IMR-90 (cell line): ENCODE measurements around the gene LDAF1. TPM values are rescaled to one million over a fixed set of nuclear protein-coding genes. Genes with fewer than 3 reads are reported as not detected.

Experiments
- ATAC-seq: fragments of 200-7000 bp; cut with Tn5 transposase; 2 replicates; pipeline ENCODE4 v1.9.1; 2020; ENCODE audit warnings: low read depth, mild to moderate bottlenecking, moderate library complexity
- BruUV-seq: library from RNA; stranded (reverse); fragments of 400-500 nt; replicated peaks from 2 replicates; lab custom pipeline; 2021; lab: Mats Ljungman, UMichigan
- CTCF ChIA-PET: fragments of 300-600 bp; formaldehyde crosslinking; extraction: SDS; loops from one replicate; lab custom pipeline; 2021; ENCODE audit warnings: antibody characterized with exemption; lab: Yijun Ruan, JAX
- POLR2A ChIA-PET: fragments of 300-600 bp; sonication (Branson Sonifier 250); formaldehyde crosslinking; loops from one replicate; lab custom pipeline; 2022; ENCODE audit warnings: antibody characterized with exemption; ENCODE audit not compliant: unreplicated experiment; lab: Charles Lee
- DNase-seq: peaks from one replicate; pipeline ENCODE4 v3.0.0; 2013
- H2AFZ ChIP-seq: replicated peaks from 2 replicates; pipeline ENCODE3; 2013; ENCODE audit warnings: low read length, mild to moderate bottlenecking; ENCODE audit not compliant: poor library complexity
- H2AK5ac ChIP-seq: 2 replicates; pipeline ENCODE4 v1.6.1; 2013; ENCODE audit warnings: low read depth, low read length, inconsistent platforms
- H2AK9ac ChIP-seq: replicated peaks from 2 replicates; pipeline ENCODE3; 2013; ENCODE audit warnings: mild to moderate bottlenecking, low read depth, low read length, moderate library complexity; ENCODE audit not compliant: poor library complexity
- H2BK120ac ChIP-seq: 2 replicates; pipeline ENCODE4 v1.6.1; 2013; ENCODE audit warnings: low read depth, low read length, inconsistent platforms
- H2BK15ac ChIP-seq: 3 replicates; pipeline ENCODE4 v1.6.1; 2013; ENCODE audit warnings: low read depth, low read length, inconsistent platforms
- H2BK20ac ChIP-seq: 2 replicates; pipeline ENCODE4 v1.6.1; 2013; ENCODE audit warnings: low read depth, mild to moderate bottlenecking, inconsistent platforms, low read length, moderate library complexity
- H2BK5ac ChIP-seq: 2 replicates; pipeline ENCODE4 v1.6.1; 2013; ENCODE audit warnings: mild to moderate bottlenecking, low read depth, low read length, inconsistent platforms; ENCODE audit not compliant: poor library complexity, severe bottlenecking
- H3K14ac ChIP-seq: replicated peaks from 2 replicates; pipeline ENCODE4 v1.6.1; 2013; ENCODE audit warnings: low read depth, low read length, inconsistent platforms
- H3K18ac ChIP-seq: 2 replicates; pipeline ENCODE4 v1.6.1; 2013; ENCODE audit warnings: low read depth, low read length, control low read depth
- H3K23ac ChIP-seq: 2 replicates; pipeline ENCODE4 v1.6.1; 2013; ENCODE audit warnings: low read depth, low read length, inconsistent platforms
- H3K27ac ChIP-seq: 2 replicates; pipeline ENCODE4 v1.5.1; 2013; ENCODE audit warnings: mild to moderate bottlenecking, control low read depth, low read length; ENCODE audit not compliant: insufficient read depth
- H3K27me3 ChIP-seq: 2 replicates; pipeline ENCODE4 v1.6.1; 2013; ENCODE audit warnings: low read length; ENCODE audit not compliant: control insufficient read depth, insufficient read depth
- H3K36me3 ChIP-seq: 2 replicates; pipeline ENCODE4 v1.6.1; 2013; ENCODE audit warnings: low read length, mixed read lengths; ENCODE audit not compliant: control insufficient read depth, insufficient read depth
- H3K4ac ChIP-seq: 2 replicates; pipeline ENCODE4 v1.6.1; 2013; ENCODE audit warnings: low read depth, low read length, inconsistent platforms
- H3K4me1 ChIP-seq: 2 replicates; pipeline ENCODE4 v1.6.1; 2013; ENCODE audit warnings: low read length, mixed read lengths; ENCODE audit not compliant: control insufficient read depth, insufficient read depth
- H3K4me2 ChIP-seq: 2 replicates; pipeline ENCODE4 v1.6.1; 2013; ENCODE audit warnings: low read depth, mild to moderate bottlenecking, control low read depth, low read length, moderate library complexity
- H3K4me3 ChIP-seq: 2 replicates; pipeline ENCODE4 v1.5.1; 2013; ENCODE audit warnings: low read depth, mild to moderate bottlenecking, control low read depth, low read length, moderate library complexity; ENCODE audit not compliant: insufficient read depth
- H3K56ac ChIP-seq: 2 replicates; pipeline ENCODE4 v1.6.1; 2013; ENCODE audit warnings: low read length, inconsistent platforms; ENCODE audit not compliant: insufficient read depth; ENCODE audit errors: extremely low read depth
- H3K79me1 ChIP-seq, 2 experiments: 2 replicates each; pipeline ENCODE4 v1.6.1; 2013; ENCODE audit warnings: low read length in 2 of 2, inconsistent platforms in 1 of 2, low read depth in 1 of 2
- H3K9ac ChIP-seq: 2 replicates; pipeline ENCODE4 v1.6.1; 2013; ENCODE audit warnings: low read depth, low read length, control low read depth
- H3K9me1 ChIP-seq: 2 replicates; pipeline ENCODE4 v1.6.1; 2013; ENCODE audit warnings: low read length, inconsistent platforms; ENCODE audit not compliant: insufficient read depth
- H3K9me3 ChIP-seq: 2 replicates; pipeline ENCODE4 v1.6.1; 2013; ENCODE audit warnings: low read length; ENCODE audit not compliant: control insufficient read depth, insufficient read depth
- H4K20me1 ChIP-seq: 2 replicates; pipeline ENCODE4 v1.6.1; 2013; ENCODE audit warnings: low read length, inconsistent platforms; ENCODE audit not compliant: insufficient read depth
- H4K5ac ChIP-seq: 2 replicates; pipeline ENCODE4 v1.6.1; 2013; ENCODE audit warnings: mild to moderate bottlenecking, low read depth, low read length, control low read depth
- H4K8ac ChIP-seq, 2 experiments: 2 replicates each; pipeline ENCODE4 v1.6.1; 2013; ENCODE audit warnings: low read depth in 2 of 2, low read length in 2 of 2, control low read depth in 1 of 2, inconsistent platforms in 1 of 2
- H4K91ac ChIP-seq: 2 replicates; pipeline ENCODE4 v1.6.1; 2013; ENCODE audit warnings: low read depth, low read length, inconsistent platforms; ENCODE audit not compliant: insufficient read depth
- BHLHE40 ChIP-seq: fragments of 150-350 bp; IDR thresholded peaks from 2 replicates; pipeline ENCODE4 v1.6.1; 2016; ENCODE audit warnings: mild to moderate bottlenecking, low read depth, low read length
- CEBPB ChIP-seq: IDR thresholded peaks from 2 replicates; pipeline ENCODE4 v1.6.1; 2012; ENCODE audit warnings: low read depth, low read length, improper control_type of control experiment
- CHD1 ChIP-seq: IDR thresholded peaks from 2 replicates; pipeline ENCODE4 v1.6.1; 2012; ENCODE audit warnings: low read depth, low read length, improper control_type of control experiment
- FOS ChIP-seq: fragments of 150-350 bp; IDR thresholded peaks from 2 replicates; pipeline ENCODE4 v1.6.1; 2016; ENCODE audit warnings: low read depth, low read length
- MAFK ChIP-seq: IDR thresholded peaks from 2 replicates; pipeline ENCODE4 v1.6.1; 2012; ENCODE audit warnings: low read depth, low read length, improper control_type of control experiment
- MAZ ChIP-seq: IDR thresholded peaks from 2 replicates; pipeline ENCODE4 v1.6.1; 2012; ENCODE audit warnings: low read depth, mild to moderate bottlenecking, low read length, improper control_type of control experiment, moderate library complexity, borderline replicate concordance
- MXI1 ChIP-seq: IDR thresholded peaks from 2 replicates; pipeline ENCODE4 v1.6.1; 2012; ENCODE audit warnings: low read depth, mild to moderate bottlenecking, low read length, moderate library complexity, borderline replicate concordance
- NFE2L2 ChIP-seq: fragments of 150-350 bp; IDR thresholded peaks from 2 replicates; pipeline ENCODE4 v1.6.1; 2016; ENCODE audit warnings: low read depth, mild to moderate bottlenecking, low read length
- POLR2A ChIP-seq: IDR thresholded peaks from 2 replicates; pipeline ENCODE4 v1.6.1; 2012; ENCODE audit warnings: mild to moderate bottlenecking, low read depth, low read length
- RAD21 ChIP-seq: IDR thresholded peaks from 2 replicates; pipeline ENCODE4 v1.6.1; 2012; ENCODE audit warnings: low read length, improper control_type of control experiment
- RCOR1 ChIP-seq: IDR thresholded peaks from 2 replicates; pipeline ENCODE4 v1.6.1; 2012; ENCODE audit warnings: mild to moderate bottlenecking, low read length, improper control_type of control experiment; ENCODE audit not compliant: insufficient replicate concordance
- RFX5 ChIP-seq: IDR thresholded peaks from 2 replicates; pipeline ENCODE4 v1.8.0; 2012; ENCODE audit warnings: low read depth, mild to moderate bottlenecking, low read length, moderate library complexity
- SMC3 ChIP-seq: fragments of 150-350 bp; IDR thresholded peaks from 2 replicates; pipeline ENCODE4 v1.6.1; 2016; ENCODE audit warnings: low read depth, mild to moderate bottlenecking, antibody characterized with exemption, low read length, moderate library complexity
- WGBS, 2 experiments: methylation state at CpG; one replicate each; pipeline versions ENCODE4 v1.1.5 to v1.1.7; 2013; ENCODE audit warnings: missing lambda C conversion rate in 2 of 2; ENCODE audit not compliant: insufficient read length in 1 of 2; ENCODE audit errors: extremely low coverage in 2 of 2; 5-methylcytosine and 5-hydroxymethylcytosine counted together
- dilution Hi-C: fragments of 300-500 bp; cut with HindIII; formaldehyde crosslinking; loops from one replicate; pipeline ENCODE4 v1.14.3; 2018; ENCODE audit warnings: low sequenced_read_pairs; ENCODE audit not compliant: unreplicated experiment
- in situ Hi-C: fragments of 300-500 bp; cut with MboI; formaldehyde crosslinking; loops from 3 replicates; pipeline ENCODE4 v1.14.3; 2019; ENCODE audit warnings: low sequenced_read_pairs, inconsistent platforms, mixed read lengths
- intact Hi-C: fragments of 100-400 bp; cut with micrococcal nuclease; formaldehyde crosslinking; loops from 2 replicates; pipeline ENCODE4 v1.10.0; 2022
- polyA plus RNA-seq, 3 experiments: library from polyadenylated mRNA; depleted of rRNA; stranded (reverse); fragments of >200 nt; gene quantifications; 2 replicates each; pipeline ENCODE4 v1.2.3, GENCODE V29; 2012; ENCODE audit warnings: low replicate concordance in 1 of 3
- total RNA-seq: library from RNA; depleted of rRNA; stranded (reverse); fragments of >200 nt; gene quantifications from 2 replicates; pipeline ENCODE4 v1.2.3, GENCODE V29; 2012
- TF ChIP-seq, protein P1 (sequence below): fragments of 150-350 bp; IDR thresholded peaks from 2 replicates; pipeline ENCODE4 v1.6.1; 2017; ENCODE audit warnings: mild to moderate bottlenecking, antibody characterized with exemption, low read length, low read depth
- TF ChIP-seq, protein P2 (sequence below): fragments of 150-350 bp; IDR thresholded peaks from 2 replicates; pipeline ENCODE4 v1.6.1; 2016; ENCODE audit warnings: low read depth, mild to moderate bottlenecking, low read length, moderate library complexity, borderline replicate concordance
- TF ChIP-seq, protein P3 (sequence below): conservative IDR thresholded peaks from 2 replicates; pipeline ENCODE4 v1.5.1; 2012; ENCODE audit warnings: mild to moderate bottlenecking, low read depth, low read length, improper control_type of control experiment

LDAF1 gene
- total and polyA plus RNA-seq, 2 of the 4 experiments (the other 2 are of a cell fraction) = 21.0 to 62.2 TPM

DNA sequence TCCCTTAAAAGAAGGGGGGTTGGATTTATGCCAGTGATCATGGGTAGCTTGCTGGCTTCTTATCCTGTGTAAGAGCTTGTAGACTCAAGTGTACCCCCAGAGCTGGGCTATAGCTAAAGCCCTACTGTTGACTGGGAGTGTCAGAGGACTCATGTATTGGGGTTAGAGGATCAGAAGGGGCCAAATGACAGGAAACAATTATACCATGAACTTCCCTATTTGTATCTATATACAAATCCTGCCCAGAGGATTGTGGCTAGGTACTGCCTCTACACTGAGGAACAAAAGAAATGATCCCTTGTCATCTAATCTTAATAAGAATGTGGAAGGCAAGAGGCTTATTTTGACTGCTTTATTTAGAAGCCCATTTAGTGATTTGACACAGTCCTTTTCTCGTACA is 38.6 kb downstream of the LDAF1 start:
- ChIA-PET CTCF (interaction anchor here (0.7 to 1.2 kb wide), 2 partner anchors 8 to 27 kb away, joined by 3 to 4 read pairs; no protein-coding TSS in a partner anchor), POLR2A (no interaction called here)
- no peak overlapping the region for H4K8ac ChIP-seq
- H4K91ac ChIP-seq = no peak overlapping the region
- no peak overlapping the region for H2AK9ac ChIP-seq
- no peak overlapping the region for H2AK5ac ChIP-seq
- H2BK15ac ChIP-seq = no peak overlapping the region
- no peaks in the 10 kb centered on the region for H3K9me1 ChIP-seq
- H4K5ac ChIP-seq = no peak overlapping the region
- H2AFZ ChIP-seq = no peak overlapping the region
- no peak overlapping the region for H2BK20ac ChIP-seq
- H3K9me3 ChIP-seq = no peaks in the 10 kb centered on the region
- WGBS, 2 experiments = no CpG with 5 or more reads among the region's 1 CpG
- no peak overlapping the region for H3K56ac ChIP-seq
- BruUV-seq = no TSS peak
- no peak overlapping the region for H2BK5ac ChIP-seq
- peaks cover 29% of the 10 kb centered on the region for H3K27me3 ChIP-seq
- H3K4me2 ChIP-seq = no peak overlapping the region
- intact Hi-C loops = no loop called here
- no peaks in the 10 kb centered on the region for H3K4me1 ChIP-seq
- no peak overlapping the region for H3K23ac ChIP-seq
- H2BK120ac ChIP-seq = no peak overlapping the region
- H3K27ac ChIP-seq = no peak overlapping the region
- dilution Hi-C loops = no loop called here
- no peak overlapping the region for H3K18ac ChIP-seq
- no peaks in the 10 kb centered on the region for H3K79me1 ChIP-seq
- H3K14ac ChIP-seq = no peak overlapping the region
- DNase-seq = no peak
- no peaks in the 10 kb centered on the region for H3K36me3 ChIP-seq
- in situ Hi-C loops = no loop called here
- H3K4ac ChIP-seq = no peak overlapping the region
- no peak overlapping the region for H3K9ac ChIP-seq
- no peaks in the 10 kb centered on the region for H4K20me1 ChIP-seq
- H3K4me3 ChIP-seq = no peak overlapping the region
- TF ChIP-seq CEBPB (no peak), CHD1 (no peak), MAFK (no peak), MAZ (no peak), FOS (no peak), POLR2A (no peak), SMC3 (no peak), MXI1 (no peak), RCOR1 (no peak), RAD21 (no peak), RFX5 (no peak), NFE2L2 (no peak), BHLHE40 (no peak)
- TF ChIP-seq, protein P1, sequence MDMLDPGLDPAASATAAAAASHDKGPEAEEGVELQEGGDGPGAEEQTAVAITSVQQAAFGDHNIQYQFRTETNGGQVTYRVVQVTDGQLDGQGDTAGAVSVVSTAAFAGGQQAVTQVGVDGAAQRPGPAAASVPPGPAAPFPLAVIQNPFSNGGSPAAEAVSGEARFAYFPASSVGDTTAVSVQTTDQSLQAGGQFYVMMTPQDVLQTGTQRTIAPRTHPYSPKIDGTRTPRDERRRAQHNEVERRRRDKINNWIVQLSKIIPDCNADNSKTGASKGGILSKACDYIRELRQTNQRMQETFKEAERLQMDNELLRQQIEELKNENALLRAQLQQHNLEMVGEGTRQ = no peak
- TF ChIP-seq, protein P2, sequence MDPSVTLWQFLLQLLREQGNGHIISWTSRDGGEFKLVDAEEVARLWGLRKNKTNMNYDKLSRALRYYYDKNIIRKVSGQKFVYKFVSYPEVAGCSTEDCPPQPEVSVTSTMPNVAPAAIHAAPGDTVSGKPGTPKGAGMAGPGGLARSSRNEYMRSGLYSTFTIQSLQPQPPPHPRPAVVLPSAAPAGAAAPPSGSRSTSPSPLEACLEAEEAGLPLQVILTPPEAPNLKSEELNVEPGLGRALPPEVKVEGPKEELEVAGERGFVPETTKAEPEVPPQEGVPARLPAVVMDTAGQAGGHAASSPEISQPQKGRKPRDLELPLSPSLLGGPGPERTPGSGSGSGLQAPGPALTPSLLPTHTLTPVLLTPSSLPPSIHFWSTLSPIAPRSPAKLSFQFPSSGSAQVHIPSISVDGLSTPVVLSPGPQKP = no peak
- TF ChIP-seq, protein P3, sequence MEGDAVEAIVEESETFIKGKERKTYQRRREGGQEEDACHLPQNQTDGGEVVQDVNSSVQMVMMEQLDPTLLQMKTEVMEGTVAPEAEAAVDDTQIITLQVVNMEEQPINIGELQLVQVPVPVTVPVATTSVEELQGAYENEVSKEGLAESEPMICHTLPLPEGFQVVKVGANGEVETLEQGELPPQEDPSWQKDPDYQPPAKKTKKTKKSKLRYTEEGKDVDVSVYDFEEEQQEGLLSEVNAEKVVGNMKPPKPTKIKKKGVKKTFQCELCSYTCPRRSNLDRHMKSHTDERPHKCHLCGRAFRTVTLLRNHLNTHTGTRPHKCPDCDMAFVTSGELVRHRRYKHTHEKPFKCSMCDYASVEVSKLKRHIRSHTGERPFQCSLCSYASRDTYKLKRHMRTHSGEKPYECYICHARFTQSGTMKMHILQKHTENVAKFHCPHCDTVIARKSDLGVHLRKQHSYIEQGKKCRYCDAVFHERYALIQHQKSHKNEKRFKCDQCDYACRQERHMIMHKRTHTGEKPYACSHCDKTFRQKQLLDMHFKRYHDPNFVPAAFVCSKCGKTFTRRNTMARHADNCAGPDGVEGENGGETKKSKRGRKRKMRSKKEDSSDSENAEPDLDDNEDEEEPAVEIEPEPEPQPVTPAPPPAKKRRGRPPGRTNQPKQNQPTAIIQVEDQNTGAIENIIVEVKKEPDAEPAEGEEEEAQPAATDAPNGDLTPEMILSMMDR = no peak
- ATAC-seq = no peak
